ENCODE measurements around the gene RFESD. TPM values are rescaled to one million over a fixed set of nuclear protein-coding genes. Genes with fewer than 3 reads are reported as not detected.

Gene RFESD
- total and polyA plus RNA-seq, 2 of the 13 experiments (the other 11 are each of a cell fraction or from before 2014, with no cell fraction given): 1.1 to 2.2 TPM

- intact Hi-C loops (cut with micrococcal nuclease; ENCODE audit: unreplicated experiment) (loop anchor here (10.0 kb wide), 3 partner anchors 87 to 953 kb away; partner anchors contain the start of genes ARSK and SKIC3), in situ Hi-C loops (cut with HindIII; ENCODE audit: extremely low pct_ligation_motif_present, low pct_unique_long_range_greater_than_20kb) (loop anchor here (5.0 to 25.0 kb wide), 2 partner anchors 201 to 696 kb away; no protein-coding TSS in a partner anchor)
- H3K4me3 ChIP-seq (replicated peaks in 1 of 3; ENCODE audit: insufficient read depth in 1 of 3, low read depth in 2 of 3, low read length in 3 of 3): peak overlapping the region in 1 of 3 experiments; percentile 31; a peak in 2 of 6 replicates
- no peaks in the 10 kb centered on the region for H3K36me3 ChIP-seq (replicated peaks in 1 of 2; ENCODE audit: control insufficient read depth in 1 of 2, insufficient read depth in 2 of 2, low read length in 2 of 2)
- H3K4me2 ChIP-seq (ENCODE audit: low read depth, low read length): peak overlapping the region; percentile 77
- H4K20me1 ChIP-seq (ENCODE audit: insufficient read depth, low read length): no peaks in the 10 kb centered on the region
- H2AFZ ChIP-seq (ENCODE audit: low read length): no peak overlapping the region
- H3K9ac ChIP-seq (ENCODE audit: insufficient read depth, low read depth, low read length): no peak overlapping the region
- CTCF ChIA-PET (ENCODE audit: low intra/inter-chr PET ratio, low total read pairs): no interaction called here
- H3K79me2 ChIP-seq (ENCODE audit: insufficient read depth, low read length): no peaks in the 10 kb centered on the region
- DNase-seq (ENCODE audit: low spot score) (peak; percentile 77), ATAC-seq (peak; percentile 36), FAIRE-seq (peak; percentile 36)
- BruUV-seq (replicated peaks): no TSS peak
- H3K4me1 ChIP-seq (ENCODE audit: insufficient read depth, low read length): peaks cover 52% of the 10 kb centered on the region
- POLR2A ChIA-PET: interaction anchor here (0.9 to 1.3 kb wide), 2 partner anchors 89 to 182 kb away, joined by 3 read pairs; partner anchors contain the start of gene RHOBTB3
- H3K27ac ChIP-seq (ENCODE audit: extremely low read length, insufficient read depth, low read length): no peak overlapping the region
- H3K27me3 ChIP-seq (ENCODE audit: control insufficient read depth in 1 of 2, insufficient read depth in 2 of 2, low read length in 2 of 2): peaks cover 0 to under 1% of the 10 kb centered on the region in 2 experiments; a peak in 2 of 5 replicates
- H3K9me3 ChIP-seq (ENCODE audit: low read length): no peaks in the 10 kb centered on the region
- 11% methylated on average over 3 of the region's 5 CpGs for whole genome bisulfite sequencing (ENCODE audit: low lambda C conversion rate)
- TF ChIP-seq HOMEZ (CRISPR knock-in tag; IDR thresholded peaks at IDR 0.05; ENCODE audit: low read depth) (no peak), NFYC (CRISPR knock-in tag; IDR thresholded peaks at IDR 0.05) (no peak), MIXL1 (CRISPR knock-in tag; IDR thresholded peaks at IDR 0.05) (no peak), HNF4A (CRISPR knock-in tag; IDR thresholded peaks at IDR 0.05) (peak; percentile 24; the same call in 1 of the 2 replicates), ZMYM4 (CRISPR knock-in tag; IDR thresholded peaks at IDR 0.05) (peak; percentile 34; the same call in 1 of the 2 replicates), FOXO4 (CRISPR knock-in tag; conservative IDR thresholded peaks at IDR 0.05) (no peak), FOXP4 (CRISPR knock-in tag; IDR thresholded peaks at IDR 0.05) (0 out of 2 replicates have a peak, but pooled peaks have one; percentile 21), ZNF121 (CRISPR knock-in tag; IDR thresholded peaks at IDR 0.05) (peak; percentile 44; the same call in 1 of the 2 replicates), PLRG1 (conservative IDR thresholded peaks at IDR 0.05) (no peak), TAF15 (IDR thresholded peaks at IDR 0.05; ENCODE audit: low read depth, low read length, poor library complexity, severe bottlenecking) (no peak), ZFAT (CRISPR knock-in tag; conservative IDR thresholded peaks at IDR 0.05) (no peak), BORCS8-MEF2B (CRISPR knock-in tag; IDR thresholded peaks at IDR 0.05) (no peak), ZNF564 (CRISPR knock-in tag; IDR thresholded peaks at IDR 0.05) (no peak), ARID5B (CRISPR knock-in tag; IDR thresholded peaks at IDR 0.05) (0 out of 2 replicates have a peak, but pooled peaks have one; percentile 17), FOXP1 (IDR thresholded peaks at IDR 0.05) (no peak), FOXP1 (CRISPR knock-in tag; IDR thresholded peaks at IDR 0.05) (no peak), FOXA3 (CRISPR knock-in tag; IDR thresholded peaks at IDR 0.05) (0 out of 2 replicates have a peak, but pooled peaks have one; percentile 9)
Observed at GRCh38 chr5:95641741-95642220, 4.8 kb upstream of the RFESD start.
